Measurements from ENCODE around the gene RASGRF2. TPM values are rescaled to one million over a fixed set of nuclear protein-coding genes. Genes with fewer than 3 reads are reported as not detected.

RASGRF2 gene
- total and polyA plus RNA-seq, 2 of the 8 experiments (the other 6 are each of a cell fraction or from before 2014, with no cell fraction given) = 2.6 to 29.5 TPM

DNA sequence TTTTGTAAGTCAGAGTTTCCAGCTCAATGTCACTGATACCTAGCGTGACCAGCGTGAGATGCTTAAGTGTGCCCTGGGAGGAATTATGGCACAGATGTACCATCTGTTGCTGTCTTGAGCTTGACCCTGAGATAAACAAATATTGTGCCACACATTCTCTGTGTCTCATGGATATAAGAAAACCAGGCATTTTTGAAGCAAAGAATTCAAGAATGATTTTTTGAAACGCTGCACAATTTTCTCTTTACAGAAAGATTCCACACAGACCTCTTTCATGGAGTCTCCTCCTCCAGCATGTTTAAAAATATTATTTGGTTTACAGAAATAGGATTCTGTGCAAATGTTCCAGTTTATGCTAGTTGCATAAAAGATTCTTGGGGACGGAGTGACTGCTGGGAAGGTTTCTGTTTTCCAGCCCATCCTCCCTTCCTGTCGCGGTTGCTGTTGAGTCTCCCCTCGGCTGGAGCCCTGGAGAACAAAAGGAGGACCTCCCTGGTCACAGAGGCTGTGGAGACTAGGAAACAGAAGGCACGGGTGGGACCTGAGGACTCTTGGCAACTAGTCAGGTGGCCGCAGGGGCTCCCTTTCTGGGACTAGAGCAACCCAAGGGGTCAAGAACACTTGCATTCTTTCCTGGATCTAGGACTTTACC is 120.8 kb downstream of the RASGRF2 start:
- no peak overlapping the region for H4K8ac ChIP-seq (ENCODE audit: extremely low read depth, insufficient read depth, low read length)
- no peak overlapping the region for H3K14ac ChIP-seq (ENCODE audit: insufficient read length)
- no peak overlapping the region for H2AFZ ChIP-seq (ENCODE audit: low read length)
- H4K91ac ChIP-seq (replicated peaks; ENCODE audit: insufficient read length, low read length) = no peak overlapping the region
- ChIA-PET CTCF (ENCODE audit: partially characterized antibody) (interaction anchor here (1.1 kb wide), 1 partner anchor 145 kb away, joined by 4 read pairs; no protein-coding TSS in a partner anchor), POLR2A (ENCODE audit: partially characterized antibody) (no interaction called here)
- no peak overlapping the region for H2BK5ac ChIP-seq (ENCODE audit: low read depth, low read length)
- H2BK20ac ChIP-seq (ENCODE audit: low read length) = no peak overlapping the region
- H2BK12ac ChIP-seq (ENCODE audit: low read depth, low read length) = no peak overlapping the region
- TF ChIP-seq BRCA1 (IDR thresholded peaks at IDR 0.05; ENCODE audit: low read depth, low read length) (no peak), CEBPB (IDR thresholded peaks at IDR 0.05; ENCODE audit: low read depth, low read length) (no peak), CREB1 (IDR thresholded peaks at IDR 0.05) (no peak), KDM5A (IDR thresholded peaks at IDR 0.05; ENCODE audit: low read length) (no peak), TAF1 (IDR thresholded peaks at IDR 0.05; ENCODE audit: low read depth, low read length) (no peak), CTBP2 (IDR thresholded peaks at IDR 0.05; ENCODE audit: borderline replicate concordance, insufficient read depth, insufficient read length, low read length) (no peak), RNF2 (IDR thresholded peaks at IDR 0.05; ENCODE audit: borderline replicate concordance, low read depth, low read length, missing control alignments, poor library complexity, severe bottlenecking) (no peak), TEAD4 (IDR thresholded peaks at IDR 0.05; ENCODE audit: low read depth, low read length) (no peak), PHF8 (conservative IDR thresholded peaks at IDR 0.05; ENCODE audit: low read depth, low read length) (no peak), SP1 (IDR thresholded peaks at IDR 0.05; ENCODE audit: low read depth, low read length) (no peak), JUN (IDR thresholded peaks at IDR 0.05; ENCODE audit: low read depth, low read length) (no peak), RXRA (IDR thresholded peaks at IDR 0.05; ENCODE audit: insufficient read depth, low read depth, low read length) (no peak)
- TF ChIP-seq, protein P1, sequence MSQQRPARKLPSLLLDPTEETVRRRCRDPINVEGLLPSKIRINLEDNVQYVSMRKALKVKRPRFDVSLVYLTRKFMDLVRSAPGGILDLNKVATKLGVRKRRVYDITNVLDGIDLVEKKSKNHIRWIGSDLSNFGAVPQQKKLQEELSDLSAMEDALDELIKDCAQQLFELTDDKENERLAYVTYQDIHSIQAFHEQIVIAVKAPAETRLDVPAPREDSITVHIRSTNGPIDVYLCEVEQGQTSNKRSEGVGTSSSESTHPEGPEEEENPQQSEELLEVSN (IDR thresholded peaks at IDR 0.05) = no peak
- H2AK5ac ChIP-seq (ENCODE audit: low read depth, low read length) = no peak overlapping the region
- no peak overlapping the region for H3K4ac ChIP-seq (replicated peaks; ENCODE audit: insufficient read length, low read depth, low read length)
- DNase-seq (ENCODE audit: low read depth in 1 of 2, low spot score in 2 of 2) = no peak
- H3K9me3 ChIP-seq (ENCODE audit: insufficient read depth in 2 of 2, low read depth in 1 of 2, low read length in 1 of 2) = peaks cover 0 to 4% of the 10 kb centered on the region in 2 experiments; a peak in 2 of 4 replicates
- no peak overlapping the region for H3K4me2 ChIP-seq (ENCODE audit: insufficient read depth in 1 of 2, low read depth in 2 of 2, low read length in 2 of 2)
- 93% methylated on average over 9 of the region's 9 CpGs; no CpG with 5 or more reads in 1 of the 2 experiments for WGBS, 2 experiments (ENCODE audit: extremely low coverage in 1 of 2, insufficient coverage in 1 of 2, insufficient read length in 1 of 2, insufficient replicate concordance in 2 of 2, low coverage in 1 of 2, low lambda C conversion rate in 2 of 2, missing lambda C conversion rate in 1 of 2)
- no peak overlapping the region for H2BK15ac ChIP-seq (ENCODE audit: low read length)
- peaks cover 3% of the 10 kb centered on the region; the same call in 1 of the 2 replicates for H3K23me2 ChIP-seq (ENCODE audit: low read depth, low read length)
- no peak overlapping the region for H3K56ac ChIP-seq (replicated peaks; ENCODE audit: insufficient read length, low read depth, low read length)
- no peaks in the 10 kb centered on the region for H3K79me2 ChIP-seq (ENCODE audit: control insufficient read depth in 1 of 2, insufficient read depth in 2 of 2, low read length in 2 of 2)
- no peak overlapping the region for H2BK120ac ChIP-seq (replicated peaks; ENCODE audit: low read depth, low read length)
- FAIRE-seq = no peak
- no peak overlapping the region for H3K4me3 ChIP-seq (ENCODE audit: extremely low read depth in 1 of 4, insufficient read depth in 2 of 4, low read depth in 3 of 4, low read length in 4 of 4)
- no peaks in the 10 kb centered on the region for H3K27me3 ChIP-seq (replicated peaks in 1 of 4; ENCODE audit: control insufficient read depth in 3 of 4, extremely low read depth in 1 of 4, insufficient read depth in 3 of 4, low read length in 3 of 4)
- no peaks in the 10 kb centered on the region for H3K4me1 ChIP-seq (replicated peaks in 1 of 4; ENCODE audit: control insufficient read depth in 3 of 4, insufficient read depth in 4 of 4, low read length in 3 of 4)
- no peaks in the 10 kb centered on the region; the same call in 1 of the 2 replicates for H3K79me1 ChIP-seq (ENCODE audit: low read depth, low read length)
- no peak overlapping the region for H3K9ac ChIP-seq (replicated peaks in 1 of 4; ENCODE audit: extremely low read depth in 1 of 4, low read depth in 3 of 4, low read length in 3 of 4)
- no peak overlapping the region for H4K5ac ChIP-seq (ENCODE audit: insufficient read length, low read depth, low read length)
- H3K18ac ChIP-seq (ENCODE audit: extremely low read depth, low read length) = no peak overlapping the region
- H4K20me1 ChIP-seq (replicated peaks in 1 of 2; ENCODE audit: control insufficient read depth in 1 of 2, insufficient read depth in 2 of 2, low read length in 2 of 2) = no peaks in the 10 kb centered on the region
- H3K23ac ChIP-seq (ENCODE audit: insufficient read length) = no peak overlapping the region
- no peaks in the 10 kb centered on the region; a peak in 1 of 8 replicates for H3K36me3 ChIP-seq (ENCODE audit: control insufficient read depth in 2 of 4, insufficient read depth in 4 of 4, low read length in 3 of 4)
- no peak overlapping the region for H3K27ac ChIP-seq (ENCODE audit: low read depth, low read length)

Measured in H1 (cell line).